Memory B cell (primary cell): ENCODE measurements around the gene KDM4B.
"Not testable (repeated sequence)": the region's sequence is repeated elsewhere in the genome, so short reads cannot be mapped to it uniquely, and the experiment has no call there.

Experiments used
- ATAC-seq: fragments of 150-1000 bp; cut with Tn5 transposase; 2 replicates; pipeline ENCODE4 v1.10.0; 2021; ENCODE audit warnings: low read depth, mild to moderate bottlenecking, moderate library complexity
- DNase-seq, 2 donors: peaks; one replicate each; pipeline ENCODE4 v3.0.0; 2022; ENCODE audit warnings: low spot score in 2 of 2
- H3K27ac Mint-ChIP-seq: one replicate; pipeline ENCODE4 v1.8.0; 2022; ENCODE audit warnings: mild to moderate bottlenecking, moderate library complexity, mixed read lengths
- H3K27me3 Mint-ChIP-seq: one replicate; pipeline ENCODE4 v1.8.0; 2022; ENCODE audit warnings: mixed read lengths
- H3K36me3 Mint-ChIP-seq: one replicate; pipeline ENCODE4 v1.8.0; 2022; ENCODE audit warnings: mild to moderate bottlenecking, mixed read lengths
- H3K4me1 Mint-ChIP-seq: one replicate; pipeline ENCODE4 v1.8.0; 2022; ENCODE audit warnings: mixed read lengths
- H3K4me3 Mint-ChIP-seq: one replicate; pipeline ENCODE4 v1.8.0; 2022; ENCODE audit warnings: mild to moderate bottlenecking, moderate library complexity, mixed read lengths
- H3K9me3 Mint-ChIP-seq: one replicate; pipeline ENCODE4 v1.8.0; 2022; ENCODE audit warnings: mixed read lengths

KDM4B gene

GRCh38 chr19:4972509-4973230, 3.8 kb downstream of the KDM4B start:
- no peak for ATAC-seq
- Mint-ChIP-seq H3K27me3 (no peaks in the 10 kb centered on the region), H3K9me3 (no peaks in the 10 kb centered on the region), H3K4me3 (no peak overlapping the region), H3K4me1 (peaks cover 37% of the 10 kb centered on the region), H3K36me3 (peaks cover 3% of the 10 kb centered on the region), H3K27ac (no peak overlapping the region)
- DNase-seq = no peak

- no peaks in the 10 kb centered on the region for H3K27me3 Mint-ChIP-seq
- H3K27ac Mint-ChIP-seq = no peak overlapping the region
- H3K9me3 Mint-ChIP-seq = no peaks in the 10 kb centered on the region
- no peak overlapping the region for H3K4me3 Mint-ChIP-seq
- no peak for DNase-seq
- peaks cover 39% of the 10 kb centered on the region for H3K4me1 Mint-ChIP-seq
- peaks cover 3% of the 10 kb centered on the region for H3K36me3 Mint-ChIP-seq
- no peak for ATAC-seq
Measured at GRCh38 chr19:4974880-4975469, 6.1 kb downstream of the KDM4B start.

GRCh38 chr19:4975601-4976000, 6.7 kb downstream of the KDM4B start:
- peaks cover 36% of the 10 kb centered on the region for H3K4me1 Mint-ChIP-seq
- not testable (repeated sequence) for H3K4me3 Mint-ChIP-seq, H3K9me3 Mint-ChIP-seq, H3K27ac Mint-ChIP-seq, ATAC-seq, H3K27me3 Mint-ChIP-seq, H3K36me3 Mint-ChIP-seq, DNase-seq

- H3K27me3 Mint-ChIP-seq = no peaks in the 10 kb centered on the region
- no peak for DNase-seq
- peaks cover 32% of the 10 kb centered on the region for H3K4me1 Mint-ChIP-seq
- H3K4me3 Mint-ChIP-seq = peak overlapping the region; percentile 48
- peaks cover 3% of the 10 kb centered on the region for H3K36me3 Mint-ChIP-seq
- peak overlapping the region; percentile 79 for H3K27ac Mint-ChIP-seq
- peak; percentile 27 for ATAC-seq
- H3K9me3 Mint-ChIP-seq = no peaks in the 10 kb centered on the region
Measured at GRCh38 chr19:4976401-4977298, 7.7 kb downstream of the KDM4B start.

DNA sequence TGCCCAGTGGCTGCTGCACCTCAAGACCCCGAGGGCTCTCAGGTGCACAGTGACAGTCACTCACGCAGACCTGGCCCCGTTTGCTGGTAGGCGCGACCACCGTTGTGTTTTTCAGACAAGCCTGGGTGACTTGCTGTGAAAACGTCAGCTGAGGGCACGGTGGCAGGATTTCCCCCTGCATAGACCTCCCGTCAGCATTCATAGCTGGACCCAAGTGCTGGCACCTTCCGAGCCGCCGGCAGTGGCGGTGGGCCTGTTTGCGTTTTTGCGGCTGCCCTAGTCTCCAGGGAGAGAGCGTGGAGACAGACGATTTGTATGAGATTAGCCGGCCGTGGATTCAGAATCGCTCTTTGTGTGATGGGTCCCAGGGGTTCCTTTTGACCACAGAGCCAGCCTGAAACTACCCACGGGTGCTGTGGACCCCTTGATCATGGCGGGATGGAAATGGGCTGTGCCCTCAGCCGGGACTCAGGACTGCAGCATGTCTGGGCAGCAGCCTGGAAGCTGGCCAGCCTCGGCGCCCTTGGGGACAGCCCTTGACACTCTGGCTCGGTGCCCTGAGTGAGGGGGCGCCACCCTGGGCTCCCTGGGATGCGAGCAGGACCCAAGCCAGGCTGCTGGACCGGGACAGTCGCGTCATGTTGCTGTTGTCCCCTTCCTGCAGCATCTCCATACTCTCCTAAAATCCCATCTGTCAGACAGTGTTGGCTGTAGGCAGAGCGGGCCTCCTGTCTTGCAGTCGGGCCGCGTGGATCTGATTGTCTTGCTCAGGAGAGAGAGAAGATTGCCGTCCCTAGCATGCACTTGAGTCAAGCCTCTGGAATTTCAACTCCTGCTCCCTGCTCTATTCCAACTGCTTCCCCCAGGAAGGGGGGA, 8.6 kb downstream of the KDM4B start:
- H3K27me3 Mint-ChIP-seq = no peaks in the 10 kb centered on the region
- peaks cover 3% of the 10 kb centered on the region for H3K36me3 Mint-ChIP-seq
- H3K4me1 Mint-ChIP-seq = peaks cover 33% of the 10 kb centered on the region
- H3K9me3 Mint-ChIP-seq = no peaks in the 10 kb centered on the region
- H3K4me3 Mint-ChIP-seq = no peak overlapping the region
- DNase-seq (peak in 1 of 2 donors; percentile 43), ATAC-seq (peak; percentile 42)
- peak overlapping the region; percentile 79 for H3K27ac Mint-ChIP-seq

GRCh38 chr19:4979211-4979807, 10.4 kb downstream of the KDM4B start:
- Mint-ChIP-seq H3K4me3 (no peak overlapping the region), H3K4me1 (peaks cover 36% of the 10 kb centered on the region), H3K36me3 (peaks cover 3% of the 10 kb centered on the region), H3K27ac (no peak overlapping the region), H3K9me3 (no peaks in the 10 kb centered on the region), H3K27me3 (no peaks in the 10 kb centered on the region)
- DNase-seq = no peak
- ATAC-seq = no peak

DNA sequence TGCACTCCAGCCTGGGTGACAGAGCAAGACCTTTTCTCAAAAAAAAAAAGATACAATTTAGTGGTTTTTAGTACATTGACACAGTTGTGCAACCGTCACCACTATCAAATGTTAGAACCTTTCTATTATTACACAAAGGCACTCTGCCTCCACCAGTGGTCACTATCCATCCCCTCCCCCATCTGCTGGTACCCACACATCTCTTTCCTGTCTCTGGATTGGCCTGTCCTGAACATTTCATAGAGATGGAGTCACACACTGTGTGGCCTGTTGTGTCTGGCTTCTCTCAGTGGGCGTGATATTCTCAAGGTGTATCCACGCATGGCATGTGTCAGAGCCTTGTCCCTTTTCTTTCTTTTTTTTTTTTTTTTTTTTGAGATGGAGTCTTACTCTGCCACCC, 11.2 kb downstream of the KDM4B start:
- no peak for ATAC-seq
- no peak overlapping the region for H3K27ac Mint-ChIP-seq
- H3K4me3 Mint-ChIP-seq = no peak overlapping the region
- peaks cover 3% of the 10 kb centered on the region for H3K36me3 Mint-ChIP-seq
- no peaks in the 10 kb centered on the region for H3K9me3 Mint-ChIP-seq
- DNase-seq = no peak
- peaks cover 33% of the 10 kb centered on the region for H3K4me1 Mint-ChIP-seq
- no peaks in the 10 kb centered on the region for H3K27me3 Mint-ChIP-seq

DNA sequence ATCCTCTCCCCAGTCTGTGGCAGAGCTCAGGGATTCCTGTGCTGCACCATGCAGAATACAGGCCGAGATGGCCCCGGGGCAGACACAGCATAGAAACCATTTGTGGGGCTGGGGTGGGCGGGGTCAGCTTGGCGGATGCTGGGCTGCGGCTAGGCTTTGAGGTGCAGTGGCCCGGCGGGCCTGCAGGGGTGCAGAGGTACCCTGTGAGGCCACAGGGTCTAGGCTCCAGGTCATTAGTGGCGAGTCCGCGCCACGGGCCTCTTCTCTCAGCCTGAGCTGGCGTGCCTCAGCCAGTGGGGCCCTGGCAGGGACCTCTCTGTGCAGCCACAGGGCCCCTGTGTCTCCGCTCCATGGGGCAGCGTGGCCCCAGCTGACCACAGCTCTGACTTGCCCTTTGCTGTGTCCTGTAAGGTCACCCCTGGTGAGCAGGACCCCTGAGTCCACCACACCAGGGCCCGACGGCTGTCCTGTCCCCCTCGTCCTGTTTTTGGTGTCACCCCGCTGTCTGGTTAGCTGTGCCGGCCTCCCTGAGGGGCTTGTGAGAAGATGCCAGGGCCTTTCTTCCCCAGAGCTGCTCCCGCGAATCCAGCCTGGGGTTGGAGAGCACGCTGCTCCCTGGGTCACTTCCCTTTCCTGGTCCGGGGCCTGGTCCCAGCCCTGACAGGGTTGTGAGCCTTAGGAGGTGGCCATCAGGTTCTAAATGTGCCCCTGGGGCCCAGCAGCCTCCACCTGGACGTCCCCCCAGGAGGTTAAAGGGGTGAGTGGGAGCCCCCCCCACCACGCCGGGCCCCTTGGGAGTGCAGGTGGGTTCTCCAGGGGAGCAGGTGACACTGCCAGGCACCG, 12.1 kb downstream of the KDM4B start:
- DNase-seq = no peak
- peaks cover 33% of the 10 kb centered on the region for H3K4me1 Mint-ChIP-seq
- no peaks in the 10 kb centered on the region for H3K9me3 Mint-ChIP-seq
- H3K4me3 Mint-ChIP-seq = no peak overlapping the region
- peaks cover 5% of the 10 kb centered on the region for H3K36me3 Mint-ChIP-seq
- no peak for ATAC-seq
- no peaks in the 10 kb centered on the region for H3K27me3 Mint-ChIP-seq
- peak overlapping the region; percentile 54 for H3K27ac Mint-ChIP-seq

- ATAC-seq (peak; percentile 87), DNase-seq (peak in 1 of 2 donors; percentile 35)
- no peaks in the 10 kb centered on the region for H3K9me3 Mint-ChIP-seq
- H3K27ac Mint-ChIP-seq = peak overlapping the region; percentile 54
- peaks cover 5% of the 10 kb centered on the region for H3K36me3 Mint-ChIP-seq
- H3K4me1 Mint-ChIP-seq = peaks cover 33% of the 10 kb centered on the region
- no peaks in the 10 kb centered on the region for H3K27me3 Mint-ChIP-seq
- no peak overlapping the region for H3K4me3 Mint-ChIP-seq
Measured at GRCh38 chr19:4981681-4981958, 12.7 kb downstream of the KDM4B start.

DNA sequence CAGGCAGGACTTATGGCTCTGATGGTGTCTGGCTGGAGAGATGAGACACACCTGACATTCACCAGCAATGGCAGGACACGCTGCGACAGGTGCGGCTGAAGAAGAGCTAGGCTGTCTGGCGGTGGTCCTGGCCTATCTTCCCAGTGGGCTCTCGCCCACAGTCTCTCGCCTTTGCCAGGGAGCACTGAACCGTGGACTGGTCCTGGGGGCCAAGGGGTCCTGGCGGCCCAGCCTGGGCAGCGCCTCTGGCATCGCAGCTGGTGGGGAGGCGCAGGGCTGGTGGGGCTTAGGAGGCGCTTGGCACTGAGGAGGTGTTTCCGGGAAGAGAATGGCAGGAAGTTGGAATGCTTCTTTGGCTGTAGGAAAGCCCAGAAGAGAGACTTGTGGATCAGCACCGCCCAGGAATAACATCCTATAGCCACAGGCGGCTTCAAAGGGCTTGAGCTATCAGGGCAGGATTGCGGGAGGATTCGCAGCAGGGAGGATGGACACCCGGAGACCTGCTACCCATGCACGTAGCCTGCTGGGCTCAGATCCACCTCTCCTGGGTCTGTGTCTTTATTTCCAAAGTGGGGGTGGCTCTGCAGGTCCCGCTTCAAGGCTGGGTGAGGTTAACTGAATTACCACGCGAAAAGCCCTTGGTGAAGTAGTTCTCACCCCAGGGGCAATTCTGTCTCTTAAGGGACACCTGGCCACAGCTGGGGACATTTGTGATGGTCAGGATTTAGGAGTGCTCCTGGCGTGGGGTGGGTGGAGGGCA, 14.6 kb downstream of the KDM4B start:
- no peak for ATAC-seq
- no peak overlapping the region for H3K4me3 Mint-ChIP-seq
- no peaks in the 10 kb centered on the region for H3K9me3 Mint-ChIP-seq
- peaks cover 3% of the 10 kb centered on the region for H3K36me3 Mint-ChIP-seq
- no peak overlapping the region for H3K27ac Mint-ChIP-seq
- H3K27me3 Mint-ChIP-seq = no peaks in the 10 kb centered on the region
- peaks cover 28% of the 10 kb centered on the region for H3K4me1 Mint-ChIP-seq
- no peak for DNase-seq

DNA sequence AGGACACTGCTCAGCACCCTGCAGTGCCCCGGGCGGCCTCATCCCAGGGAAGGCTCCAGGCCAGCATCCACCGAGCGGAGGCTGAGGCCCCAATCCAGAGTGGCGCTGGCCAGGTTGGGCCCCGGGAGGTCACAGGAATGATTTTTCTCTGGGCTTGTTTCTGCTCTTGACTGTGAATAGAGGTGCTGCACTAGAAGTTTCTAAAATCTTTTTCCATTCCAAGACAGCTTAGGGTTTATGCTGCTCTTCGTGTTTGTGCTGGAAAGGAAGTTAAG, 15.1 kb downstream of the KDM4B start:
- Mint-ChIP-seq H3K9me3 (no peaks in the 10 kb centered on the region), H3K27ac (no peak overlapping the region), H3K4me1 (peaks cover 26% of the 10 kb centered on the region), H3K4me3 (no peak overlapping the region), H3K27me3 (no peaks in the 10 kb centered on the region), H3K36me3 (peaks cover 3% of the 10 kb centered on the region)
- DNase-seq (no peak), ATAC-seq (no peak)

DNA sequence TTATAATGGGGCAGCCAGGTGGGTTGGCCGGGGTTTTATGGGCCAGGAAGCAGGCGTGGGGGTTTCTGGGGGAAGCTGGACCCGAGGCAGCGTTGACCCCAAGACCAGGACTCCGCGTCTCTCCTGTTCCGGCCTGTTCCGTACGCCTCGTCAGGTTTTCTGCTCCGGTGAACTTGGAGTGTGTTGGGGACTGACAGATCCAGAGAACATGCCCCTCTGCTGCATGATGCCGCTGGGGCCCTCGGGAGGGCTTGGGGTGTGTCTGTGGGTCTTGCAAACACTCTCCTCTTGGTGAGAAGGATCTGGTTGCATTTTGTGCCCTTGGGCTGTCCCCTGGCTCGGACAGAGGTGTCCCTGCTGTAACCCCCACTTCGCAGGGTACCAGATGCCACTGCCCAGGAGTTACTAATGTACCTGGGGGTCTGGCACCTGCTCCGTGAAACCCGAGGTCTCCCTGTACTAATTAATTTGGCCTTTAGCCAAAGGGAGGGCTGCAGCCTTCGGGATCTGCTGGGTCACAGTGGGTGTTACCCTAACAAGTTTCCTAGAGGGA, 15.6 kb downstream of the KDM4B start:
- Mint-ChIP-seq H3K27ac (no peak overlapping the region), H3K4me1 (peaks cover 24% of the 10 kb centered on the region), H3K9me3 (no peaks in the 10 kb centered on the region), H3K27me3 (no peaks in the 10 kb centered on the region), H3K36me3 (peaks cover 3% of the 10 kb centered on the region), H3K4me3 (no peak overlapping the region)
- ATAC-seq (no peak), DNase-seq (no peak)
